Measurements from ENCODE around the gene GAREM1. TPM values are rescaled to one million over a fixed set of nuclear protein-coding genes. Genes with fewer than 3 reads are reported as not detected.

The GAREM1 gene
- total and polyA plus RNA-seq, 2 donors (not counting 1 experiment from before 2014, with no cell fraction given) = 0.92 to 1.5 TPM

- Histone ChIP-seq H3K27me3 (ENCODE audit: control insufficient read depth, insufficient read depth, low read length) (no peaks in the 10 kb centered on the region), H3K4me2 (ENCODE audit: extremely low read depth, insufficient read depth, low read length) (no peak overlapping the region), H3K27ac (ENCODE audit: insufficient read depth, low read length) (no peak overlapping the region), H3K36me3 (ENCODE audit: control insufficient read depth, insufficient read depth, low read length) (no peaks in the 10 kb centered on the region), H2AFZ (ENCODE audit: low read length) (no peak overlapping the region), H4K20me1 (ENCODE audit: control insufficient read depth, extremely low read depth, insufficient read depth, low read length) (no peaks in the 10 kb centered on the region), H3K4me1 (ENCODE audit: control insufficient read depth, extremely low read depth, insufficient read depth, low read length) (no peaks in the 10 kb centered on the region), H3K79me2 (ENCODE audit: control insufficient read depth, insufficient read depth, low read length) (no peaks in the 10 kb centered on the region), H3K9ac (ENCODE audit: insufficient read depth, low read length) (no peak overlapping the region), H3K4me3 (replicated peaks in 1 of 4; ENCODE audit: control extremely low read depth in 1 of 4, insufficient read depth in 1 of 4, low read depth in 3 of 4, low read length in 4 of 4) (no peak overlapping the region), H3K9me3 (ENCODE audit: control insufficient read depth, insufficient read depth, low read depth, low read length) (no peaks in the 10 kb centered on the region)
- DNase-seq (ENCODE audit: low read depth in 2 of 2) = no peak
- TF ChIP-seq CTCF (conservative IDR thresholded peaks at IDR 0.05 in 1 of 2, IDR thresholded peaks at IDR 0.05 in 1 of 2; ENCODE audit: low read depth in 1 of 2, low read length in 2 of 2) (no peak), EZH2 (IDR thresholded peaks at IDR 0.05; ENCODE audit: low read length, missing control alignments) (no peak)
Observed at GRCh38 chr18:32358075-32358474, 112.6 kb downstream of the GAREM1 start.

GRCh38 chr18:32355896-32356295 is 114.8 kb downstream of the GAREM1 start:
- no peak overlapping the region for H2AFZ ChIP-seq (ENCODE audit: low read length)
- no peak overlapping the region for H3K27ac ChIP-seq (ENCODE audit: insufficient read depth, low read length)
- no peak overlapping the region for H3K9ac ChIP-seq (ENCODE audit: insufficient read depth, low read length)
- no peaks in the 10 kb centered on the region for H3K79me2 ChIP-seq (ENCODE audit: control insufficient read depth, insufficient read depth, low read length)
- H3K27me3 ChIP-seq (ENCODE audit: control insufficient read depth, insufficient read depth, low read length) = no peaks in the 10 kb centered on the region
- no peaks in the 10 kb centered on the region for H4K20me1 ChIP-seq (ENCODE audit: control insufficient read depth, extremely low read depth, insufficient read depth, low read length)
- H3K4me1 ChIP-seq (ENCODE audit: control insufficient read depth, extremely low read depth, insufficient read depth, low read length) = no peaks in the 10 kb centered on the region
- TF ChIP-seq EZH2 (IDR thresholded peaks at IDR 0.05; ENCODE audit: low read length, missing control alignments) = no peak
- no peak for TF ChIP-seq CTCF (conservative IDR thresholded peaks at IDR 0.05 in 1 of 2, IDR thresholded peaks at IDR 0.05 in 1 of 2; ENCODE audit: low read depth in 1 of 2, low read length in 2 of 2)
- peak; percentile 75 to 83 for DNase-seq (ENCODE audit: low read depth in 2 of 2)
- no peaks in the 10 kb centered on the region for H3K9me3 ChIP-seq (ENCODE audit: control insufficient read depth, insufficient read depth, low read depth, low read length)
- no peak overlapping the region for H3K4me3 ChIP-seq (replicated peaks in 1 of 4; ENCODE audit: control extremely low read depth in 1 of 4, insufficient read depth in 1 of 4, low read depth in 3 of 4, low read length in 4 of 4)
- peak overlapping the region; percentile 30 for H3K4me2 ChIP-seq (ENCODE audit: extremely low read depth, insufficient read depth, low read length)
- H3K36me3 ChIP-seq (ENCODE audit: control insufficient read depth, insufficient read depth, low read length) = no peaks in the 10 kb centered on the region

GRCh38 chr18:32354518-32354917 is 116.2 kb downstream of the GAREM1 start:
- H3K27me3 ChIP-seq (ENCODE audit: control insufficient read depth, insufficient read depth, low read length) = no peaks in the 10 kb centered on the region
- no peak overlapping the region for H3K4me3 ChIP-seq (replicated peaks in 1 of 4; ENCODE audit: control extremely low read depth in 1 of 4, insufficient read depth in 1 of 4, low read depth in 3 of 4, low read length in 4 of 4)
- no peak overlapping the region for H3K27ac ChIP-seq (ENCODE audit: insufficient read depth, low read length)
- H3K9me3 ChIP-seq (ENCODE audit: control insufficient read depth, insufficient read depth, low read depth, low read length) = no peaks in the 10 kb centered on the region
- no peaks in the 10 kb centered on the region for H3K79me2 ChIP-seq (ENCODE audit: control insufficient read depth, insufficient read depth, low read length)
- no peak for TF ChIP-seq EZH2 (IDR thresholded peaks at IDR 0.05; ENCODE audit: low read length, missing control alignments)
- TF ChIP-seq CTCF (conservative IDR thresholded peaks at IDR 0.05 in 1 of 2, IDR thresholded peaks at IDR 0.05 in 1 of 2; ENCODE audit: low read depth in 1 of 2, low read length in 2 of 2) = no peak
- no peak overlapping the region for H3K4me2 ChIP-seq (ENCODE audit: extremely low read depth, insufficient read depth, low read length)
- no peaks in the 10 kb centered on the region for H3K36me3 ChIP-seq (ENCODE audit: control insufficient read depth, insufficient read depth, low read length)
- no peak for DNase-seq (ENCODE audit: low read depth in 2 of 2)
- H2AFZ ChIP-seq (ENCODE audit: low read length) = no peak overlapping the region
- no peak overlapping the region for H3K9ac ChIP-seq (ENCODE audit: insufficient read depth, low read length)
- no peaks in the 10 kb centered on the region for H3K4me1 ChIP-seq (ENCODE audit: control insufficient read depth, extremely low read depth, insufficient read depth, low read length)
- no peaks in the 10 kb centered on the region for H4K20me1 ChIP-seq (ENCODE audit: control insufficient read depth, extremely low read depth, insufficient read depth, low read length)
